Panc1 (cell line): Measurements from ENCODE around the gene C2CD2L. TPM values are rescaled to one million over a fixed set of nuclear protein-coding genes. Genes with fewer than 3 reads are reported as not detected.

ENCODE experiments used
- ATAC-seq: fragments of 200-7000 bp; cut with Tn5 transposase; 2 replicates; pipeline ENCODE4 v1.9.1; 2020; ENCODE audit warnings: mild to moderate bottlenecking, moderate library complexity
- BruUV-seq: library from RNA; stranded (reverse); fragments of 400-500 nt; replicated peaks from 2 replicates; lab custom pipeline; 2021; lab: Mats Ljungman, UMichigan
- CTCF ChIA-PET: fragments of 300-600 bp; sonication (Branson Sonifier 250); formaldehyde crosslinking; loops from one replicate; lab custom pipeline; 2022; ENCODE audit warnings: antibody characterized with exemption; lab: Charles Lee
- POLR2A ChIA-PET: fragments of 300-600 bp; sonication (Branson Sonifier 250); formaldehyde crosslinking; loops from one replicate; lab custom pipeline; 2022; ENCODE audit warnings: antibody characterized with exemption; lab: Charles Lee
- DNase-seq: peaks from one replicate; pipeline ENCODE4 v3.0.0-alpha.2; 2010; ENCODE audit warnings: low read depth, low spot score
- H3K27ac ChIP-seq: 2 replicates; pipeline ENCODE4 v1.5.1; 2011; ENCODE audit warnings: mild to moderate bottlenecking, low read length, inconsistent platforms
- H3K27me3 ChIP-seq: fragments of 200-500 bp; sonication (Bioruptor generic); 2 replicates; pipeline ENCODE4 v1.6.0; 2014; ENCODE audit warnings: low read length, inconsistent platforms; ENCODE audit not compliant: control insufficient read depth, insufficient read depth
- H3K36me3 ChIP-seq: fragments of 200-500 bp; sonication (Bioruptor generic); 2 replicates; pipeline ENCODE4 v1.5.1; 2014; ENCODE audit warnings: inconsistent platforms, mild to moderate bottlenecking, low read length, moderate library complexity; ENCODE audit not compliant: control insufficient read depth, insufficient read depth
- H3K4me1 ChIP-seq: 2 replicates; pipeline ENCODE4 v1.5.1; 2011; ENCODE audit warnings: inconsistent platforms, mild to moderate bottlenecking, low read length, moderate library complexity; ENCODE audit not compliant: control insufficient read depth, insufficient read depth
- H3K4me3 ChIP-seq, 2 experiments: 2 replicates each; pipeline ENCODE4 v1.5.1; 2011 to 2012; ENCODE audit warnings: low read depth in 2 of 2, low read length in 2 of 2, mild to moderate bottlenecking in 2 of 2, inconsistent platforms in 1 of 2, moderate library complexity in 1 of 2
- H3K9me3 ChIP-seq: fragments of 200-500 bp; sonication (Bioruptor generic); 2 replicates; pipeline ENCODE4 v1.5.1; 2014; ENCODE audit warnings: low read depth, mild to moderate bottlenecking, inconsistent platforms, low read length, moderate library complexity; ENCODE audit not compliant: control insufficient read depth, insufficient read depth
- POLR2AphosphoS5 ChIP-seq: IDR thresholded peaks from 2 replicates; pipeline ENCODE4 v1.6.1; 2012; ENCODE audit warnings: mild to moderate bottlenecking, low read depth, low read length, moderate library complexity
- SIN3A ChIP-seq: IDR thresholded peaks from 2 replicates; pipeline ENCODE4 v1.6.1; 2012; ENCODE audit warnings: low read depth, mild to moderate bottlenecking, low read length, moderate library complexity, borderline replicate concordance; ENCODE audit not compliant: insufficient read depth
- TCF7L2 ChIP-seq: IDR thresholded peaks from 2 replicates; pipeline ENCODE4 v1.6.1; 2011; ENCODE audit warnings: mild to moderate bottlenecking, low read depth, low read length, inconsistent platforms
- in situ Hi-C: cut with HindIII; loops from 2 replicates; pipeline ENCODE4 v1.10.0; 2016; ENCODE audit warnings: low sequenced_read_pairs, low pct_unique_long_range_greater_than_20kb
- intact Hi-C: fragments of 100-400 bp; cut with micrococcal nuclease; formaldehyde crosslinking; loops from one replicate; pipeline ENCODE4 v1.10.0; 2022; ENCODE audit not compliant: unreplicated experiment
- total RNA-seq: library from RNA; stranded (reverse); gene quantifications from one replicate; pipeline ENCODE4 v1.2.1, GENCODE V29; 2021; ENCODE audit not compliant: unreplicated experiment
- TF ChIP-seq, protein P1 (sequence below), 2 experiments: IDR thresholded peaks; 2 replicates each; pipeline ENCODE4 v1.6.1; 2011 to 2012; ENCODE audit warnings: low read depth in 2 of 2, control low read depth in 1 of 2, low read length in 1 of 2, mild to moderate bottlenecking in 1 of 2, moderate library complexity in 1 of 2; ENCODE audit not compliant: insufficient read depth in 1 of 2
- TF ChIP-seq, protein P2 (sequence below): fragments of 450-650 bp; IDR thresholded peaks from 2 replicates; pipeline ENCODE4 v1.5.1; 2017; ENCODE audit warnings: mild to moderate bottlenecking

Gene C2CD2L
- total RNA-seq, 1 experiment from 2014 or later: 10.1 TPM

DNA sequence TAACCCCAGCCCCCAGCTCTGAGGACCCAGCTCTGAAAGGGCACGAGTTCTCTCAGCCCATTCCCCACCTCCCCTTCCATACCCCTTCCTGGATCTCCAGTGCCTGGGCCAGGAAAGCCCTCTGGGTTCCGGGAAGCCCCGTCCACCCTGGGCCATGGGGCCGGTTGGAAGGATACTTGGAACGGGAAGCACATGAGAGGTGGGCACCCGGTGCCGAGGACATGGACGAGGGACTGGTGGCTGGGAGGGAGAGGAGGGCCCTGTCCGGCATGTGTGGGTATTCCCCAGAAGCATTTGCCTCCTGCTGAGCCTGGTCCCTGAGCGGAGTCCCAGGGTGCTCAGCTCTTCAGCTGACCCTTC, 9.1 kb downstream of the C2CD2L start:
- intact Hi-C loops (no loop called here), in situ Hi-C loops (no loop called here)
- ChIA-PET CTCF (no interaction called here), POLR2A (interaction anchor here (0.6 kb wide), 1 partner anchor 28 kb away, joined by 4 read pairs; no protein-coding TSS in a partner anchor)
- BruUV-seq: no TSS peak
- no peak for ATAC-seq
- Histone ChIP-seq H3K36me3 (no peaks in the 10 kb centered on the region), H3K9me3 (no peaks in the 10 kb centered on the region), H3K27ac (no peak overlapping the region), H3K27me3 (no peaks in the 10 kb centered on the region), H3K4me1 (peaks cover 6% of the 10 kb centered on the region), H3K4me3 (no peak overlapping the region)
- TF ChIP-seq SIN3A: no peak
- TF ChIP-seq, protein P1, sequence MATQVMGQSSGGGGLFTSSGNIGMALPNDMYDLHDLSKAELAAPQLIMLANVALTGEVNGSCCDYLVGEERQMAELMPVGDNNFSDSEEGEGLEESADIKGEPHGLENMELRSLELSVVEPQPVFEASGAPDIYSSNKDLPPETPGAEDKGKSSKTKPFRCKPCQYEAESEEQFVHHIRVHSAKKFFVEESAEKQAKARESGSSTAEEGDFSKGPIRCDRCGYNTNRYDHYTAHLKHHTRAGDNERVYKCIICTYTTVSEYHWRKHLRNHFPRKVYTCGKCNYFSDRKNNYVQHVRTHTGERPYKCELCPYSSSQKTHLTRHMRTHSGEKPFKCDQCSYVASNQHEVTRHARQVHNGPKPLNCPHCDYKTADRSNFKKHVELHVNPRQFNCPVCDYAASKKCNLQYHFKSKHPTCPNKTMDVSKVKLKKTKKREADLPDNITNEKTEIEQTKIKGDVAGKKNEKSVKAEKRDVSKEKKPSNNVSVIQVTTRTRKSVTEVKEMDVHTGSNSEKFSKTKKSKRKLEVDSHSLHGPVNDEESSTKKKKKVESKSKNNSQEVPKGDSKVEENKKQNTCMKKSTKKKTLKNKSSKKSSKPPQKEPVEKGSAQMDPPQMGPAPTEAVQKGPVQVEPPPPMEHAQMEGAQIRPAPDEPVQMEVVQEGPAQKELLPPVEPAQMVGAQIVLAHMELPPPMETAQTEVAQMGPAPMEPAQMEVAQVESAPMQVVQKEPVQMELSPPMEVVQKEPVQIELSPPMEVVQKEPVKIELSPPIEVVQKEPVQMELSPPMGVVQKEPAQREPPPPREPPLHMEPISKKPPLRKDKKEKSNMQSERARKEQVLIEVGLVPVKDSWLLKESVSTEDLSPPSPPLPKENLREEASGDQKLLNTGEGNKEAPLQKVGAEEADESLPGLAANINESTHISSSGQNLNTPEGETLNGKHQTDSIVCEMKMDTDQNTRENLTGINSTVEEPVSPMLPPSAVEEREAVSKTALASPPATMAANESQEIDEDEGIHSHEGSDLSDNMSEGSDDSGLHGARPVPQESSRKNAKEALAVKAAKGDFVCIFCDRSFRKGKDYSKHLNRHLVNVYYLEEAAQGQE (IDR thresholded peaks at IDR 0.05; ENCODE audit: insufficient read depth in 1 of 2, low read depth in 2 of 2, low read length in 1 of 2): no peak
- DNase-seq: no peak

DNA sequence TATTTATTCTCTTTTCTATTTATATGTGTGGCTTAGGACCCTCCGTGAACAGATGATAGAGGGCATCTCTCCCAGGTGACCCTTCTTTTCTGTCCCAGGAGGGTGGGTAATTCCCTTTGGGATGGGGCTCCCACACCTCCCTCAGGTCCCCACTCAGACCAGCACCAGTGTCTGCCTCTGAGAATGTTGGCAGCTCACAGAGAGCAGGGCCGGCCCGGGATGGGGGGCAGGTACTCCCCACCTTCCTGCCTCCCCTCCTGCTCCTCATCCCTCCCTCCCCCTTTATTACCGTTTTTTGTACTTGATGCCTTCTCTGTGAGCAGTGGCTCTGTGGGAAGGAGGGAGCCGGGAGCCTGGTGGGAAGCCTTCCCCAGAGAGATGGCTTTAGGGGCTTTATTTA, 9.5 kb downstream of the C2CD2L start:
- Histone ChIP-seq H3K4me3 (no peak overlapping the region), H3K27me3 (no peaks in the 10 kb centered on the region), H3K9me3 (no peaks in the 10 kb centered on the region), H3K4me1 (peaks cover 6% of the 10 kb centered on the region), H3K27ac (no peak overlapping the region), H3K36me3 (peaks cover 2% of the 10 kb centered on the region; the same call in 1 of the 2 replicates)
- CTCF ChIA-PET: no interaction called here
- BruUV-seq: no TSS peak
- in situ Hi-C loops: no loop called here
- TF ChIP-seq TCF7L2 (no peak), POLR2AphosphoS5 (no peak), SIN3A (no peak)
- TF ChIP-seq, protein P2, sequence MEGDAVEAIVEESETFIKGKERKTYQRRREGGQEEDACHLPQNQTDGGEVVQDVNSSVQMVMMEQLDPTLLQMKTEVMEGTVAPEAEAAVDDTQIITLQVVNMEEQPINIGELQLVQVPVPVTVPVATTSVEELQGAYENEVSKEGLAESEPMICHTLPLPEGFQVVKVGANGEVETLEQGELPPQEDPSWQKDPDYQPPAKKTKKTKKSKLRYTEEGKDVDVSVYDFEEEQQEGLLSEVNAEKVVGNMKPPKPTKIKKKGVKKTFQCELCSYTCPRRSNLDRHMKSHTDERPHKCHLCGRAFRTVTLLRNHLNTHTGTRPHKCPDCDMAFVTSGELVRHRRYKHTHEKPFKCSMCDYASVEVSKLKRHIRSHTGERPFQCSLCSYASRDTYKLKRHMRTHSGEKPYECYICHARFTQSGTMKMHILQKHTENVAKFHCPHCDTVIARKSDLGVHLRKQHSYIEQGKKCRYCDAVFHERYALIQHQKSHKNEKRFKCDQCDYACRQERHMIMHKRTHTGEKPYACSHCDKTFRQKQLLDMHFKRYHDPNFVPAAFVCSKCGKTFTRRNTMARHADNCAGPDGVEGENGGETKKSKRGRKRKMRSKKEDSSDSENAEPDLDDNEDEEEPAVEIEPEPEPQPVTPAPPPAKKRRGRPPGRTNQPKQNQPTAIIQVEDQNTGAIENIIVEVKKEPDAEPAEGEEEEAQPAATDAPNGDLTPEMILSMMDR: no peak
- TF ChIP-seq, protein P1 (IDR thresholded peaks at IDR 0.05; ENCODE audit: insufficient read depth in 1 of 2, low read depth in 2 of 2, low read length in 1 of 2): no peak
- intact Hi-C loops: no loop called here
- ATAC-seq (no peak), DNase-seq (no peak)
- POLR2A ChIA-PET: interaction anchor here (0.6 kb wide), 1 partner anchor 28 kb away, joined by 4 read pairs; no protein-coding TSS in a partner anchor
